ENCODE measurements around the gene CEND1.

CEND1 gene

DNA sequence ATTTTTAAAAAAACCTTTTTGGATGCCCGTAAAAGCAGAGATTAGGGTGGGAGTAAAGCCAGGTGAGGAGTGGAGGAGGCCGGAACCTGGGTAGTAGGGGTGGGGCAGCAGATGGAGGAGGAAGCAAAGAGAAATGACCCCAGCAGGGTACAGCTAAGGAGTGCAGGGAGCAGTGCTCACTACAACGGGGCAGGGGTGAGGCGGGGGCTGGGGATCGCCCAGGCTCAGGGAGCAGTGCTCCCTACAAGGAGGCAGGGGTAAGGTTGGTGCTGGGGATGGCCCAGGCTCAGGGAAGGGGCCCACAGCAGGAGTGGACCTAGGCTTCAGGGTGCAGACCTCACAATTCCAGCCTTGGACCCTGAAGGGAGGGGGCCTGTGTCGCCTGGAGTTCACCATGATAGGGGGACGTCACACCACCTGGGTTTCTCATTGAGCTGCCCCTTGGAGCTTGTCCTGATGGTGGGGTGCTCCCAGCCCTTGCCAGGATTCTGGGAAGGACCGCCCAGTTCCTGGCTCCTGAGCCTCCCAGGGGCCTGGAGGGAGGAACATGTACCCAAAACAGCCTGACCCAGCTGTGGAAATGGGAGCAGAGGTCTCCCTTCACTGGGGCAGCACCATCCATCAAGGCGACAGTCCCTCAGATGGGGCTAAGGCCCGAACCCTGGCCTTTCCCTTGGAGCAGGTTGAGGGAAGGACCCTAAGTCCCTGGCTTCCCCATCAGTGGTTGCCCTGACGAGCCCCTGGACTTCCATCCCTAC is 26.0 kb upstream of the CEND1 start:
- no peak for DNase-seq (ENCODE audit: insufficient read length, low spot score)
- TF ChIP-seq, protein P1, sequence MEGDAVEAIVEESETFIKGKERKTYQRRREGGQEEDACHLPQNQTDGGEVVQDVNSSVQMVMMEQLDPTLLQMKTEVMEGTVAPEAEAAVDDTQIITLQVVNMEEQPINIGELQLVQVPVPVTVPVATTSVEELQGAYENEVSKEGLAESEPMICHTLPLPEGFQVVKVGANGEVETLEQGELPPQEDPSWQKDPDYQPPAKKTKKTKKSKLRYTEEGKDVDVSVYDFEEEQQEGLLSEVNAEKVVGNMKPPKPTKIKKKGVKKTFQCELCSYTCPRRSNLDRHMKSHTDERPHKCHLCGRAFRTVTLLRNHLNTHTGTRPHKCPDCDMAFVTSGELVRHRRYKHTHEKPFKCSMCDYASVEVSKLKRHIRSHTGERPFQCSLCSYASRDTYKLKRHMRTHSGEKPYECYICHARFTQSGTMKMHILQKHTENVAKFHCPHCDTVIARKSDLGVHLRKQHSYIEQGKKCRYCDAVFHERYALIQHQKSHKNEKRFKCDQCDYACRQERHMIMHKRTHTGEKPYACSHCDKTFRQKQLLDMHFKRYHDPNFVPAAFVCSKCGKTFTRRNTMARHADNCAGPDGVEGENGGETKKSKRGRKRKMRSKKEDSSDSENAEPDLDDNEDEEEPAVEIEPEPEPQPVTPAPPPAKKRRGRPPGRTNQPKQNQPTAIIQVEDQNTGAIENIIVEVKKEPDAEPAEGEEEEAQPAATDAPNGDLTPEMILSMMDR (IDR thresholded peaks at IDR 0.05; ENCODE audit: insufficient read depth, missing control alignments) = no peak
- FAIRE-seq = no peak

DNA sequence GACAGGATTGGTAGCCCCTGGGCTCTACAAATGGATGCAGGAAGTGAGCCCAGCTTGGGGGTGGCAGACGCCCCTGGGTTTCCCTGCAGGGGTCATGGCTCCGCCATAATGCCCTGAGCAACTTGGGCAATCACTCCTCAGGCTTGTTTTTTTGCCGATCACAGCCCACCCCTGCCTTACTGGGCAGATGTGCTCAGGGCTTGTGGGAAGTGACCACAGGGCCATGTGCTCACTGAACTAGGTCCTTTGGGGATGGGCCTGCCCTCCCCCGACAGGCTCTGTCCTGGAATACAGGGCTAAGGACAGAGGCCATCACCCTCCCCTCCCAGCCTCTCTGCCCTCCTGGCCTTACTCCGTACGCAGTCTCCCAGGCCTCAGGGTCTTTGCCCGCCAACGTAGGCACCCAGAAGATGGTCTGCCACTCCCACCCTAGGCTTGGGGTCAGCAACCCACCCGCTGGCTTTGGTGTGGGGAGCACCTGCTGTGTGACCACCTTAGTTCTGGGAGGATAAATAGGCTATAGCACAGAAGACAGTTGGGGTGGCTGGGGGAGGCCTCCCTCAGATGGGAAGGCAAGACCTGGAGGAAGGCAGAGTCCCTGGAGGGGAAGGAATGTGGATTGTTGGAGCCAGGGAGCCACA is 23.7 kb upstream of the CEND1 start:
- FAIRE-seq = no peak
- no peak for DNase-seq (ENCODE audit: insufficient read length, low spot score)

DNA sequence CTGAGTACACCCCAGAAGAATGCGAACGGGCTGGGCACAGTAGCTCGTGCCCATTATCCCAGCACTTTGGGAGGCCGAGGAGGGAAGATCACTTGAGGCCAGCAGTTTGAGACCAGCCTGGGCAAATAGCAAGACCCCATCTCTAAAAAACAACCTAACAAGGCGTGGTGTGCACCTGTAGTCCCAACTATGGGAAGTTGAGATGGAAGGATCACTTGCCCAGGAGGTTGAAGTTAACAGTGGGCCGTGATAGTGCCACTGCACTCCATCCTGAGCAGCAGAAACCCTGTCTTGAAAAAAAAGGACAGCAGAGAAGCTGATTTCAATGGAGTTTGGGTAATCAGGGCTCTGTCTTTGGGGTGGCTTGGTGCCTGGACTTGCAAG is 23.2 kb upstream of the CEND1 start:
- FAIRE-seq = no peak
- TF ChIP-seq, protein P1 (IDR thresholded peaks at IDR 0.05; ENCODE audit: insufficient read depth, missing control alignments) = no peak
- DNase-seq (ENCODE audit: insufficient read length, low spot score) = no peak

More for the DNA sequence above, 23.7 kb upstream of the CEND1 start:
- TF ChIP-seq, protein P1 (IDR thresholded peaks at IDR 0.05; ENCODE audit: insufficient read depth, missing control alignments) = no peak

DNA sequence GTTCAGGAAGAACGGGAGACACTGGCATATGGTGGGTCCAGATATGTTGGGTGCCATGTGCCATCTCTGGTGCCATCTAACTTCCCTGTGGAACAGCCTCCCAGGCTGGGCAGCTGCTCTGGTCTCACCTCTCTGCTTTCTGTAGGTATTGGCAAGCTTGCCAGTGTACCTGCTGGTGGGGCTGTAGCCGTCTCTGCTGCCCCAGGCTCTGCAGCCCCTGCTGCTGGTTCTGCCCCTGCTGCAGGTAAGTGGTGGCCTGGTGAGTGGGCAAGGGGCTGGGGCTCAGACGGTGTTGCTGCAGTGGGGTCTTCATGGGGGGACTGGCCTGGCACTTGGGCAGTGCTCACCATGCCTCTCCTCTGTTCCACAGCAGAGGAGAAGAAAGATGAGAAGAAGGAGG is 22.5 kb upstream of the CEND1 start:
- no peak for FAIRE-seq
- TF ChIP-seq, protein P1 (IDR thresholded peaks at IDR 0.05; ENCODE audit: insufficient read depth, missing control alignments) = no peak
- no peak for DNase-seq (ENCODE audit: insufficient read length, low spot score)

DNA sequence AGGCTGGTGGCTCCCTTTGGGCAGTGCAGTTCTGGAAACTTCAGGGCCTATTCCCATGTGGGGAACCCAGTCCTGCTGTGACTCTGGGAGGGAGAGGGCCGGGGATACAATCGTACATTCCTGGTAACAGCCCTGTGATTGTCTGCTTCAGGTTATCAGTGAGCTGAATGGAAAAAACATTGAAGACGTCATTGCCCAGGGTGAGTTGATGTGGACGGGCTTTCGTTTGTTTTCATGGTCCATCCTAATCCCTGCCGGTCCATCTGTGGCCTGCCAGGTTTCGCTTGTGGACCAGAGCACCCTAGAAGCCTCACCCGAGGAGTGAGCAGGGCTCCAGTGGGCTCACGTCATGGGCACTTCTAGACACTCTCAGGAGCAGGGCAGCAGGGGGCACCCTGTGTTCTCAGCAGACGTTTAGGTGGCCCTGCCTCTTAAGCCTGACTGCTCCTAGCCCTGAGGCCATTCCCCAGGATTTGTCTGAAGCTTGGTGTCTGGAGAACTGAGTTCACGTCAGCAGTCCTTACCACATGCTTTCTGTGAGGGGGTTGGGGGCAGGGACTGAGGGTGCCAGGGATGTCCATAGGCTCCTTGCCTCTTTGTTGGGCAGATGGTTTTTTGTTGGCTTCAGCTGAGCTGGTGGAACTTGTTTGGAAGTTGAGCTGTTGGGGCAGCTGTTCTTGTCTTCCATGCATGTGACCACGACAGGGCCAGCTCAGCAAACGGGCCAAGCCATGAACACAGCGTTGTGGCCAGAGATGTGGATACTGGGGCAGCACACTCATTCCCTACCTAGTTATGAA is 21.8 kb upstream of the CEND1 start:
- DNase-seq (ENCODE audit: insufficient read length, low spot score) = no peak
- no peak for FAIRE-seq
- TF ChIP-seq, protein P1 (IDR thresholded peaks at IDR 0.05; ENCODE audit: insufficient read depth, missing control alignments) = no peak

DNA sequence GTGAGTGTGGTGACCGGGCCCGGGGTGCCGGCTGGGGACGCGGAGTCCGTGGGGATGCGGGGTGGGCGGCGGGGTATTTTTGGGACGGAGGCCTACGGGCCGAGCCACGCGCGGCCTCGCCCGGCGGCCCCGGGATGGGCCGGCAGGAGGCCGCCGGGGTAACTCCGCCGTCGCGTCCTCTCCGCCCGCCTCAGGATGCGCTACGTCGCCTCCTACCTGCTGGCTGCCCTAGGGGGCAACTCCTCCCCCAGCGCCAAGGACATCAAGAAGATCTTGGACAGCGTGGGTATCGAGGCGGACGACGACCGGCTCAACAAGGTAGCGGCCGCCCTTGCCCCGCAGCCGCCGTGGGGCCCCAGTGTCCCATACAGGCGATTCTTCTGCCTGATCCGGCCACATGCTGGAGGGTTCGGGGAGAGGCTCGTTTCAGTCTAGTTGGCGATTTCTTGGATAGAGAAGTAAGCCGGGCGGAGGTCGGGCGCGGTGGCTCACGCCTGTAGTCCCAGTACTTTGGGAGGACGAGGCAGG is 20.2 kb upstream of the CEND1 start:
- FAIRE-seq = no peak
- DNase-seq (ENCODE audit: insufficient read length, low spot score) = no peak

More for the DNA sequence above, 20.2 kb upstream of the CEND1 start:
- TF ChIP-seq, protein P1 (IDR thresholded peaks at IDR 0.05; ENCODE audit: insufficient read depth, missing control alignments) = no peak
